Stimulated activated CD8-positive, alpha-beta memory T cell treated with anti-CD3 and anti-CD28 coated beads, Interleukin-2, amount 100 ng/mL, for 48 hours (primary cell): ENCODE data around the gene OTULIN.

Source experiments
- DNase-seq, 2 donors: peaks; one replicate each; pipeline ENCODE4 v3.0.0-alpha.2; 2020; ENCODE audit warnings: low read depth in 2 of 2

Gene OTULIN

DNA sequence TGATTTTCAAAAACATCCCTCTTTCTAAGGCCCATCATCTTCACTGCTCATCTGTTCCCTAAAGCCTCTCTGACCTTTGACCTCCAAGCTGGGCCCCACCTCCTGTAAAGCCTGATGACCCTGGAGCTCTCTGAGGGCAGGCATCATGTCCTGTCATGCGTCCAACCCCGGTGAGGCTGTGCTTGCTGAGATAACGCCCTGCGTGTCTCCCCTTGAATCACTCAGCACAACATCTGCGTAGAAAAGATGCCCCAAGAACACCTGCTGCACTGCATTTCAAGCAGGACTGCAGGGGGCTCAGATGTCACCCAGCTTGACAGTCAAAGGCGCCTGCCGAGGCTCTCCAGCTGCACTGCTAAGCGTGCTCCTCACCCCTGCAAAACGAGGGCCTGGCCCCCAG lies 78.0 kb downstream of the OTULIN start:
- no peak for DNase-seq

GRCh38 chr5:14743601-14744295 lies 79.2 kb downstream of the OTULIN start:
- DNase-seq: no peak

DNA sequence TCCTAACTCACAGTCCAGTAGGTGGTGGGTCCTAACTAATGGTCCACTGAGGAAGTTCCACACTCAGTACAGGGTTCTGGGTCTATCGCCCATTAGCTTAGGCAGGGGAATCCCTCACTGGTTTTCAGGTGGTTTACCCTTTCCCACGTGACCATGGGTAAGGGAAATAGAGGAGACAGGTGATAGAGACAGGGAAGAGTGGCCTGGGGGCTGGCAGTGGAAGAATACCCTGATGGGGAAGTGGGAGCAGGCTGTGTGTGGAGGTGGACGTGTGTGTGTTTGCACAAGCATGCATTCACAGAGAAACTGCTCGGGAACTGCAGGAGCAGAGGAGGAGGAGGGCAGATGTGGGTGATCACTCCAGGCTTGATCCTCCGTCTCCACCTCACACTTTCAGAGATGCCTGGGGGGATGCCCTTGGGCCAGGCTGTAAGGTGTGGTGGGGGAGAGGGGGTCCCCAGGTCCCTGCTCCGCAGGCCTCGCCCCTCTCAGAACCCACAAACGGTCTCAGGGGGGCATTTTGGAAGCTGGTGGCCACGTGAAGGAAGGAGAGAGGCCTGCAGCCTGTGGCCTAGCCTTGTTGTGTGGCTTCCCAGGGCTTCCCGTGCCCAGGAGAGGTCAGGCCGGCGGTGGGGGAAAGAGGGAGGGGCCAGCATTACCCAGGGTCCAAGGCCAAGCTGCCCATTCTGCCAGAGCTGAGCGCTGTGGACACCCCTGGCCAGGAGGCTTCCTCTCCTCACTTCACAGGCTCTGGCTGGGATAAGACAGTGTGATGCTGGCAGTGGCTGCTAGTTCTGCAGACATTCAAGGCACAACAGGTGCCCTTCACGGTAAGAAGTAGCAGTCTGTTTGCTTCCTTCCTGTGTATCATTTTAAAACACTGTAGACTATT lies 80.0 kb downstream of the OTULIN start:
- DNase-seq: no peak

- DNase-seq: no peak
These were observed 80.7 kb downstream of the OTULIN start for GRCh38 chr5:14745188-14745563.

- peak in 1 of 2 donors; percentile 12 for DNase-seq
These were observed 81.2 kb downstream of the OTULIN start for GRCh38 chr5:14745753-14746152.

DNA sequence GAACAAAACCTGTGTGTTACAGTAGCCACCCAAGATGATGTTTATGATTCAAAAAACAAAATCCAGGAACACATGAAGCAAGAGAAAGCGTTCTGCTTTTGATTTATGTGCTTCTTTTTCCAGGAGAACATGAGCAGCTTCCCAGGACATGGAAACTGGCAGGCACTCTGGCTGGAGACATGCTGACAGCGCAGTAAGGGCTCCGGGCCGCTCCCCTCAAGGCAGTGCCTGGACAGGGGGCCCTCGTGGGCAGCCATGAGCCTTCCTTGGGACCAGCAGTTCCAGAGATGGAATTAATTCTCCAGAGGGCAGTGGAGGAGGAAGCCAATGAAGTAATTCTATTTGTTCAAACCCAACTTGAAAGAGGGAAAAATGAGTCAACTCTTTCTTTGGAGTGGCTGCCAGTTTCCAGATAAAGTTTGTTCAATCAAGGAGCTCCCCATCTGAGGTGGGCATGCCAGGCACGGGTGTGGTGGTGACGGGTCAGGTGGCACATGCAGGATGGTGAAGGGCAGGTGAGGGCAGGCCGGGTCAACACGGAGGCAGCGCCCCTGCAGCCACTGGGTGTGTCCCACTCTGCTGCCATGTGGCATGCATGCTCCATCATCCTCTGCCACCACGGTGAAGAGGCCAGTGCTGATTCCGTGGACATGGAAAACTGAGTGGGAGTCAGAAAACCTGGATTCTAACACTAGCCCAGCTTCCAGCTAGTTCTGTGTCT lies 83.8 kb downstream of the OTULIN start:
- no peak for DNase-seq
